MM.1S (cell line): ENCODE data around the gene LHFPL5.

ENCODE experiments used
- EZH2 ChIP-seq: fragments of 300-600 bp; sonication (generic); optimal IDR thresholded peaks from 2 replicates; pipeline ENCODE3; 2017; ENCODE audit warnings: low read depth, mild to moderate bottlenecking, antibody characterized with exemption, low read length, mixed read lengths
- EZH2phosphoT487 ChIP-seq: fragments of 300-600 bp; sonication (generic); IDR thresholded peaks from 2 replicates; pipeline ENCODE4 v1.6.1; 2018; ENCODE audit warnings: antibody characterized with exemption, low read length
- TF ChIP-seq, protein P1 (sequence below): fragments of 300-600 bp; sonication (generic); IDR thresholded peaks from 2 replicates; pipeline ENCODE4 v1.5.1; 2016; ENCODE audit warnings: antibody characterized with exemption, low read length, mixed read lengths

DNA sequence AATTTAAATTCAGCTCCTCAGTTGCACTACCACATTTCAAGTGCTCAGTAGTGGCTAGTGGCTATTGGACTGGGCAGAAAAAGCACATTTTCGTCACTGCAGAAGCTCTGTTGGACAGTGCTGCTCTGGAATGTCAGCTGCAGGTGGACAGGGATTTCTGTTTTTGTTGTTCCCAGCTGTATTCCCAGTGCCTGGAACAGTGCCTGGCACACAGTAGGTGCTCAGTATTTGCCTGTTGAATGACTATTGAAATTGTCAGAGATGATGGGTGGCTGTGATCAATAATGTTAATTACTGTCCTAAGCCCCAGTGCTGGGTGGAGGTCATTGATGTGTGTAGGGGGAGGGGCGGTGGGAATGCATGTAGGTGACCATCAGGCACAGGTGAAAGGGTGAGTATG is 18.9 kb upstream of the LHFPL5 start:
- TF ChIP-seq, protein P1, sequence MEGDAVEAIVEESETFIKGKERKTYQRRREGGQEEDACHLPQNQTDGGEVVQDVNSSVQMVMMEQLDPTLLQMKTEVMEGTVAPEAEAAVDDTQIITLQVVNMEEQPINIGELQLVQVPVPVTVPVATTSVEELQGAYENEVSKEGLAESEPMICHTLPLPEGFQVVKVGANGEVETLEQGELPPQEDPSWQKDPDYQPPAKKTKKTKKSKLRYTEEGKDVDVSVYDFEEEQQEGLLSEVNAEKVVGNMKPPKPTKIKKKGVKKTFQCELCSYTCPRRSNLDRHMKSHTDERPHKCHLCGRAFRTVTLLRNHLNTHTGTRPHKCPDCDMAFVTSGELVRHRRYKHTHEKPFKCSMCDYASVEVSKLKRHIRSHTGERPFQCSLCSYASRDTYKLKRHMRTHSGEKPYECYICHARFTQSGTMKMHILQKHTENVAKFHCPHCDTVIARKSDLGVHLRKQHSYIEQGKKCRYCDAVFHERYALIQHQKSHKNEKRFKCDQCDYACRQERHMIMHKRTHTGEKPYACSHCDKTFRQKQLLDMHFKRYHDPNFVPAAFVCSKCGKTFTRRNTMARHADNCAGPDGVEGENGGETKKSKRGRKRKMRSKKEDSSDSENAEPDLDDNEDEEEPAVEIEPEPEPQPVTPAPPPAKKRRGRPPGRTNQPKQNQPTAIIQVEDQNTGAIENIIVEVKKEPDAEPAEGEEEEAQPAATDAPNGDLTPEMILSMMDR = no peak
- TF ChIP-seq EZH2 = no peak
- TF ChIP-seq EZH2phosphoT487 = no peak
